NB4 (cell line): ENCODE results near the gene MIER3.

ENCODE experiments used
- MYC ChIP-seq: IDR thresholded peaks from 2 replicates; pipeline ENCODE4 v1.6.1; 2011; ENCODE audit warnings: low read depth, low read length
- POLR2A ChIP-seq: IDR thresholded peaks from 2 replicates; pipeline ENCODE4 v1.6.1; 2011; ENCODE audit warnings: mild to moderate bottlenecking; ENCODE audit not compliant: insufficient read length; ENCODE audit errors: extremely low read depth
- TF ChIP-seq, protein P1 (sequence below): IDR thresholded peaks from one replicate; pipeline ENCODE4 v1.5.1; 2012; ENCODE audit warnings: low read depth, low read length

DNA sequence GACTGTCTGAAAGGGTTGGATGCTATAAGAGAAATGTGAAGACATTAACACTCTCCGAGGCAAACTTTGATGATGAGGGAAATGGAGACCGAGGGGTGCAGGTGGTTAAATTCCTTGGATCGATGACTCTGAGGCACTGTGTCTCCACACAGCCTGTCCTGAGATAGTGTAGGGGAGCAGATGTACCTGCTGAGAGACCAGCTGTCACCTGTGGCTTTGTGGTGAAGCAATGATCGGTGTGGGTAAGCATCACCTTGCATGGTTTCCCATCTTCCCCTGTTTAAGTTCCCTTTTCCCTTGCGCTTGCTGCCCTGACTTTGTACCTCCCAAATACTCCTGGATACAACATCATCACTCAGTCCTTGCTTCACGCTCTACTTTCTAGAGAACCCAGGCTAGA lies 9.8 kb upstream of the MIER3 start:
- TF ChIP-seq, protein P1, sequence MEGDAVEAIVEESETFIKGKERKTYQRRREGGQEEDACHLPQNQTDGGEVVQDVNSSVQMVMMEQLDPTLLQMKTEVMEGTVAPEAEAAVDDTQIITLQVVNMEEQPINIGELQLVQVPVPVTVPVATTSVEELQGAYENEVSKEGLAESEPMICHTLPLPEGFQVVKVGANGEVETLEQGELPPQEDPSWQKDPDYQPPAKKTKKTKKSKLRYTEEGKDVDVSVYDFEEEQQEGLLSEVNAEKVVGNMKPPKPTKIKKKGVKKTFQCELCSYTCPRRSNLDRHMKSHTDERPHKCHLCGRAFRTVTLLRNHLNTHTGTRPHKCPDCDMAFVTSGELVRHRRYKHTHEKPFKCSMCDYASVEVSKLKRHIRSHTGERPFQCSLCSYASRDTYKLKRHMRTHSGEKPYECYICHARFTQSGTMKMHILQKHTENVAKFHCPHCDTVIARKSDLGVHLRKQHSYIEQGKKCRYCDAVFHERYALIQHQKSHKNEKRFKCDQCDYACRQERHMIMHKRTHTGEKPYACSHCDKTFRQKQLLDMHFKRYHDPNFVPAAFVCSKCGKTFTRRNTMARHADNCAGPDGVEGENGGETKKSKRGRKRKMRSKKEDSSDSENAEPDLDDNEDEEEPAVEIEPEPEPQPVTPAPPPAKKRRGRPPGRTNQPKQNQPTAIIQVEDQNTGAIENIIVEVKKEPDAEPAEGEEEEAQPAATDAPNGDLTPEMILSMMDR, result no peak
- TF ChIP-seq POLR2A (no peak), MYC (no peak)
